Caco-2 (cell line): Measurements from ENCODE around the gene KIAA1671. TPM values are rescaled to one million over a fixed set of nuclear protein-coding genes. Genes with fewer than 3 reads are reported as not detected.

ENCODE experiments used
- BruUV-seq: library from RNA; stranded (reverse); fragments of 400-500 nt; replicated peaks from 2 replicates; lab custom pipeline; 2021; lab: Mats Ljungman, UMichigan
- CTCF ChIA-PET: fragments of 300-600 bp; sonication (Branson Sonifier 250); formaldehyde crosslinking; loops from one replicate; lab custom pipeline; 2022; ENCODE audit warnings: antibody characterized with exemption; lab: Charles Lee
- POLR2A ChIA-PET: fragments of 300-600 bp; sonication (Branson Sonifier 250); formaldehyde crosslinking; loops from one replicate; lab custom pipeline; 2022; ENCODE audit warnings: antibody characterized with exemption; lab: Charles Lee
- DNase-seq, 2 experiments: peaks; one replicate each; pipeline versions ENCODE4 v3.0.0 to v3.0.0-alpha.2; 2020 to 2022
- H3K27me3 ChIP-seq: replicated peaks from 2 replicates; pipeline ENCODE4 v1.6.0; 2011; ENCODE audit warnings: low read length; ENCODE audit not compliant: control insufficient read depth, insufficient read depth
- H3K36me3 ChIP-seq: 2 replicates; pipeline ENCODE4 v1.5.1; 2011; ENCODE audit warnings: low read length; ENCODE audit not compliant: control insufficient read depth, insufficient read depth
- H3K4me1 ChIP-seq: fragments of 250-450 bp; sonication (Bioruptor Pico); 2 replicates; pipeline ENCODE4 v1.5.1; 2020; ENCODE audit warnings: mild to moderate bottlenecking
- H3K4me3 ChIP-seq: 2 replicates; pipeline ENCODE4 v1.5.1; 2011; ENCODE audit warnings: low read depth, mild to moderate bottlenecking, control low read depth, low read length
- H3K9me3 ChIP-seq: fragments of 250-450 bp; sonication (Bioruptor Pico); 2 replicates; pipeline ENCODE4 v1.5.1; 2020; ENCODE audit warnings: mild to moderate bottlenecking, moderate library complexity
- H3K27ac Mint-ChIP-seq: one replicate; pipeline ENCODE4 v1.8.0; 2022; ENCODE audit warnings: mixed read lengths; ENCODE audit not compliant: unreplicated experiment
- H3K27me3 Mint-ChIP-seq: one replicate; pipeline ENCODE4 v1.8.0; 2022; ENCODE audit warnings: mixed read lengths; ENCODE audit not compliant: insufficient read depth, unreplicated experiment
- H3K36me3 Mint-ChIP-seq: one replicate; pipeline ENCODE4 v1.8.0; 2022; ENCODE audit warnings: mild to moderate bottlenecking, mixed read lengths; ENCODE audit not compliant: insufficient read depth, unreplicated experiment
- H3K4me1 Mint-ChIP-seq: one replicate; pipeline ENCODE4 v1.8.0; 2022; ENCODE audit warnings: low read depth, mixed read lengths; ENCODE audit not compliant: unreplicated experiment
- H3K4me3 Mint-ChIP-seq: one replicate; pipeline ENCODE4 v1.8.0; 2022; ENCODE audit warnings: mild to moderate bottlenecking, moderate library complexity, mixed read lengths; ENCODE audit not compliant: unreplicated experiment
- H3K9me3 Mint-ChIP-seq: one replicate; pipeline ENCODE4 v1.8.0; 2022; ENCODE audit warnings: mixed read lengths; ENCODE audit not compliant: unreplicated experiment
- CTCF ChIP-seq, 2 experiments: fragments of 200-600 bp in 1 of 2; IDR thresholded peaks; 1 replicate in 1 of 2; 2 replicates in 1 of 2; pipeline versions ENCODE4 v1.5.1 to v1.8.0; 2011 to 2022; ENCODE audit warnings: antibody characterized with exemption in 1 of 2, control low read depth in 1 of 2, inconsistent platforms in 1 of 2, low read depth in 1 of 2, low read length in 1 of 2, mild to moderate bottlenecking in 1 of 2, moderate library complexity in 1 of 2; ENCODE audit not compliant: insufficient read depth in 1 of 2, severe bottlenecking in 1 of 2, unreplicated experiment in 1 of 2
- intact Hi-C: fragments of 100-400 bp; cut with micrococcal nuclease; formaldehyde crosslinking; loops from one replicate; pipeline ENCODE4 v1.10.0; 2022; ENCODE audit not compliant: unreplicated experiment
- total RNA-seq: library from RNA; stranded (reverse); gene quantifications from 2 replicates; pipeline ENCODE4 v1.2.3, GENCODE V29; 2022

KIAA1671 gene
- total RNA-seq, 1 experiment from 2014 or later, result 28.6 TPM

DNA sequence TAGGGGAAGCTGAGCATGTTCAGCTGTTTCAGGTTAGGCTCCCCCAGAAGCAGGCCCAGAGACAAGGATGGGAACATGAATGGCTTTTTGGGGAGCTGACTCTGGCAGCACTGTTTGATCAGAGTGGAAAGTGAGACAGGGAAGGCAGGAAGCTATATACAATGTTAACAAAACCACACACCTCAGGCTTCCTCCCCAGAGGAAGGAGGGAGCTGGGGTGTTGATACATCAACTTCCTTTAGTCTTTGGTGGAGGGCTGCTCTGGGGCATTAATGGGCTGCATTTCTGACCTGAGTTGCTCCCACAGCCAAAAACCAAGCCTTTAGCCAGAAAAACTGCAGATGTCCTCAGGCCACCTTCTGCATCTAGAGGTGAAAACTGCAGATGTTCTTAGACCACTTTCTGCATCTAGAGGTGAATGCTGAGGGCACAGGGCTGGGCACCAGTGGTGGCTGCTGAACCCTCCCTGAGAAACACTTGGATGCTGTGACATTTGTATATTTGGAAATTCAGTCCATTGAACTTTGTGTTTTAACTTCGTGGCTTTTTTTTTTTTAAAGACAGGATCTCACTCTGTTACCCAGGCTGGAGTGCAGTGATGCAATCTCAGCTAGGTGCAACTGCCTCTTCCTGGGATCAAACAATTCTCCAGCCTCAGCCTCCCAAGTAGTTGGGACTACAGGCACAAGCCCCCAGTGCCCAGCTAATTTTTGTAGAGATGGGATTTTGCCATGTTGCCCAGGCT, 49.9 kb downstream of the KIAA1671 start:
- no peak for DNase-seq
- H3K36me3 ChIP-seq, result no peaks in the 10 kb centered on the region
- CTCF ChIA-PET, result no interaction called here
- no peak overlapping the region for H3K4me3 Mint-ChIP-seq
- H3K27ac Mint-ChIP-seq, result no peak overlapping the region
- no peaks in the 10 kb centered on the region for H3K36me3 Mint-ChIP-seq
- H3K9me3 Mint-ChIP-seq, result no peaks in the 10 kb centered on the region
- H3K9me3 ChIP-seq, result no peaks in the 10 kb centered on the region
- no peaks in the 10 kb centered on the region for H3K4me1 ChIP-seq
- no peak overlapping the region for H3K4me3 ChIP-seq
- intact Hi-C loops, result no loop called here
- no peaks in the 10 kb centered on the region for H3K27me3 ChIP-seq
- H3K27me3 Mint-ChIP-seq, result no peaks in the 10 kb centered on the region
- POLR2A ChIA-PET, result no interaction called here
- TF ChIP-seq CTCF (IDR thresholded peaks at IDR 0.05; ENCODE audit: insufficient read depth in 1 of 2, low read depth in 1 of 2, low read length in 1 of 2, severe bottlenecking in 1 of 2, unreplicated experiment in 1 of 2), result no peak
- BruUV-seq, result no TSS peak
- no peaks in the 10 kb centered on the region for H3K4me1 Mint-ChIP-seq

GRCh38 chr22:25006354-25006753, 53.8 kb downstream of the KIAA1671 start:
- POLR2A ChIA-PET, result no interaction called here
- H3K27me3 ChIP-seq, result no peaks in the 10 kb centered on the region
- no peak overlapping the region for H3K4me3 ChIP-seq
- H3K4me3 Mint-ChIP-seq, result no peak overlapping the region
- H3K4me1 Mint-ChIP-seq, result no peaks in the 10 kb centered on the region
- no peaks in the 10 kb centered on the region for H3K4me1 ChIP-seq
- no peak for TF ChIP-seq CTCF (IDR thresholded peaks at IDR 0.05; ENCODE audit: insufficient read depth in 1 of 2, low read depth in 1 of 2, low read length in 1 of 2, severe bottlenecking in 1 of 2, unreplicated experiment in 1 of 2)
- no peaks in the 10 kb centered on the region for H3K9me3 ChIP-seq
- no peaks in the 10 kb centered on the region for H3K36me3 ChIP-seq
- H3K9me3 Mint-ChIP-seq, result no peaks in the 10 kb centered on the region
- no peak overlapping the region for H3K27ac Mint-ChIP-seq
- intact Hi-C loops, result no loop called here
- no peaks in the 10 kb centered on the region for H3K36me3 Mint-ChIP-seq
- CTCF ChIA-PET, result no interaction called here
- no TSS peak for BruUV-seq
- no peaks in the 10 kb centered on the region for H3K27me3 Mint-ChIP-seq
- DNase-seq, result no peak

DNA sequence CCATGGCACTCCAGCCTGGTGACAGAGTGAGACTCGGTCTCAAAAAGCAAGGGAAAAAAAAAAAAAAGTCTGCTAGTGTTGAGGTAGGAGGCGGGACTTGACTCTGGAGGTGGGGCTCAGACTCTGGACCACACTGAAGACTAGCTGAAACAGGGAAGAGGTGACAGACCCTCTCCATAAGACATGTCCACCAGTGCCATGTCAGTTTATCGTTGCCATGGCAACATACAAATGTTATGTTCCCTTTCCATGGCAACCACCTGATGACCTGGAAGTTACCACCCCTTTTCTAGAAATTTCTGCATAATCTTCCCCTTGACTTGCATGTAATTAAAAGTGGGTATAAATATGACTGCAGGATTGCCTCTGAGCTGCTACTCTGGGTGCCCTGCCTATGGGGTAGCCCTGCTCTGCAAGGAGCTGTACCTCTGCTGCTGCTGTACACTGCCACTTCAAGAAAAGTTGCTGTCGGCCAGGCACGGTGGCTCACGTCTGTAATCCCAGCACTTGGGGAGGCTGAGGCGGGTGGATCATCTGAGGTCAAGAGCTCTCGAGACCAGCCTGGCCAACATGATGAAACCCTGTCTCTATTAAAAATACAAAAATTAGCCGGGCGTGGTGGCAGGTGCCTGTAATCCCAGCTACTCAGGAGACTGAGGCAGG, 55.1 kb downstream of the KIAA1671 start:
- no peak overlapping the region for H3K27ac Mint-ChIP-seq
- H3K27me3 Mint-ChIP-seq, result no peaks in the 10 kb centered on the region
- no peak for TF ChIP-seq CTCF (IDR thresholded peaks at IDR 0.05; ENCODE audit: insufficient read depth in 1 of 2, low read depth in 1 of 2, low read length in 1 of 2, severe bottlenecking in 1 of 2, unreplicated experiment in 1 of 2)
- H3K36me3 Mint-ChIP-seq, result no peaks in the 10 kb centered on the region
- H3K27me3 ChIP-seq, result no peaks in the 10 kb centered on the region
- ChIA-PET CTCF (no interaction called here), POLR2A (no interaction called here)
- no peaks in the 10 kb centered on the region for H3K9me3 Mint-ChIP-seq
- H3K4me3 ChIP-seq, result no peak overlapping the region
- intact Hi-C loops, result no loop called here
- no peaks in the 10 kb centered on the region for H3K36me3 ChIP-seq
- no peaks in the 10 kb centered on the region for H3K4me1 ChIP-seq
- no peaks in the 10 kb centered on the region for H3K9me3 ChIP-seq
- no peaks in the 10 kb centered on the region for H3K4me1 Mint-ChIP-seq
- BruUV-seq, result no TSS peak
- H3K4me3 Mint-ChIP-seq, result no peak overlapping the region
- DNase-seq, result peak in 1 of 2 experiments; percentile 25
